K562 (cell line): Measurements from ENCODE around the gene BSDC1. TPM values are rescaled to one million over a fixed set of nuclear protein-coding genes. Genes with fewer than 3 reads are reported as not detected.

Source experiments
- EHMT2 ChIP-seq: fragments of 450-650 bp; IDR thresholded peaks from 2 replicates; pipeline ENCODE4 v1.6.1; 2018; ENCODE audit warnings: antibody characterized with exemption
- EP300 ChIP-seq: IDR thresholded peaks from 2 replicates; pipeline ENCODE4 v1.6.1; 2012; ENCODE audit warnings: low read length, improper control_type of control experiment
- L3MBTL2 ChIP-seq: fragments of 450-650 bp; IDR thresholded peaks from 2 replicates; pipeline ENCODE4 v1.6.1; 2016; ENCODE audit warnings: mild to moderate bottlenecking, moderate library complexity
- MTF1 ChIP-seq: fragments of 250-450 bp; sonication (Bioruptor Pico); IDR thresholded peaks from 2 replicates; pipeline ENCODE4 v1.9.0; 2021; ENCODE audit warnings: moderate library complexity, mild to moderate bottlenecking, inconsistent platforms, borderline replicate concordance
- NCOA4 ChIP-seq: fragments of 450-650 bp; IDR thresholded peaks from 2 replicates; pipeline ENCODE4 v1.6.1; 2018; ENCODE audit warnings: mild to moderate bottlenecking; ENCODE audit not compliant: partially characterized antibody
- RBM14 ChIP-seq: fragments of 200-400 bp; formaldehyde crosslinking; IDR thresholded peaks from 2 replicates; pipeline ENCODE4 v1.6.1; 2018; ENCODE audit warnings: low read depth, mild to moderate bottlenecking, low read length, moderate library complexity, borderline replicate concordance; ENCODE audit not compliant: insufficient read depth
- SMARCA4 ChIP-seq: fragments of 450-650 bp; IDR thresholded peaks from 2 replicates; pipeline ENCODE4 v1.6.1; 2016
- STAT5B ChIP-seq: fragments of 250-450 bp; sonication (Bioruptor Pico); IDR thresholded peaks from 2 replicates; pipeline ENCODE4 v1.8.0; 2021; ENCODE audit warnings: mild to moderate bottlenecking, inconsistent platforms
- TCF3 ChIP-seq: sonication (generic); formaldehyde crosslinking; IDR thresholded peaks from 2 replicates; pipeline ENCODE4 v1.4.0; 2020; ENCODE audit warnings: mild to moderate bottlenecking, missing genetic modification reagents
- polyA plus RNA-seq, 8 experiments: library from polyadenylated mRNA; depleted of rRNA in 4 of 8; stranded (reverse) in 5 of 8; unstranded in 3 of 8; fragments of >200 nt; fragmentation: Nextera tagmentation in 2 of 8; fragmentation: Illumina TruSeq in 1 of 8; extraction: Ambion mirVana in 2 of 8; extraction: Trizol in 1 of 8; gene quantifications; 2 replicates each; pipeline versions ENCODE4 v1.2.1 to v1.2.3, GENCODE V29; 2011 to 2014; ENCODE audit warnings: inconsistent platforms in 1 of 8, missing spikeins in 1 of 8
- total RNA-seq, 7 experiments: library from RNA; depleted of rRNA in 6 of 7; stranded (reverse); fragments of >200 nt in 6 of 7; fragmentation: Illumina TruSeq in 2 of 7; extraction: Trizol in 2 of 7; gene quantifications; 2 replicates each; pipeline versions ENCODE4 v1.2.1 to v1.2.3, GENCODE V29; 2011 to 2021; ENCODE audit warnings: low replicate concordance in 1 of 7
- TF ChIP-seq, protein P1 (sequence below): fragments of 250-450 bp; sonication (Bioruptor Pico); IDR thresholded peaks from 2 replicates; pipeline ENCODE4 v1.4.0; 2020
- TF ChIP-seq, protein P2 (sequence below): fragments of 450-650 bp; IDR thresholded peaks from 2 replicates; pipeline ENCODE4 v1.6.1; 2017; ENCODE audit warnings: antibody characterized with exemption
- TF ChIP-seq, protein P3 (sequence below), 2 experiments: IDR thresholded peaks; 2 replicates each; pipeline ENCODE4 v1.6.1; 2011; ENCODE audit warnings: borderline replicate concordance in 1 of 2, control low read depth in 1 of 2, low read depth in 1 of 2, low read length in 1 of 2, mild to moderate bottlenecking in 1 of 2, mixed read lengths in 1 of 2, moderate library complexity in 1 of 2; ENCODE audit not compliant: insufficient read depth in 1 of 2, insufficient read length in 1 of 2, poor library complexity in 1 of 2, severe bottlenecking in 1 of 2; ENCODE audit errors: extremely low read depth in 1 of 2
- TF ChIP-seq, protein P4 (sequence below), 2 experiments: fragments of 450-650 bp in 1 of 2; sonication (generic) in 1 of 2; formaldehyde crosslinking in 1 of 2; IDR thresholded peaks in 1 of 2; conservative IDR thresholded peaks in 1 of 2; 2 replicates each; pipeline versions ENCODE4 v1.6.1 to v1.8.1; 2016 to 2023; ENCODE audit warnings: mild to moderate bottlenecking in 2 of 2, moderate library complexity in 2 of 2, inconsistent platforms in 1 of 2, missing genetic modification reagents in 1 of 2
- TF ChIP-seq, protein P5 (sequence below), 2 experiments: fragments of 450-650 bp; IDR thresholded peaks; 2 replicates each; pipeline ENCODE4 v1.6.1; 2016

The BSDC1 gene
- total and polyA plus RNA-seq, 9 of the 15 experiments (the other 6 are each of a cell fraction or from before 2014, with no cell fraction given): 10.2 to 96.8 (median 73.1) TPM

DNA sequence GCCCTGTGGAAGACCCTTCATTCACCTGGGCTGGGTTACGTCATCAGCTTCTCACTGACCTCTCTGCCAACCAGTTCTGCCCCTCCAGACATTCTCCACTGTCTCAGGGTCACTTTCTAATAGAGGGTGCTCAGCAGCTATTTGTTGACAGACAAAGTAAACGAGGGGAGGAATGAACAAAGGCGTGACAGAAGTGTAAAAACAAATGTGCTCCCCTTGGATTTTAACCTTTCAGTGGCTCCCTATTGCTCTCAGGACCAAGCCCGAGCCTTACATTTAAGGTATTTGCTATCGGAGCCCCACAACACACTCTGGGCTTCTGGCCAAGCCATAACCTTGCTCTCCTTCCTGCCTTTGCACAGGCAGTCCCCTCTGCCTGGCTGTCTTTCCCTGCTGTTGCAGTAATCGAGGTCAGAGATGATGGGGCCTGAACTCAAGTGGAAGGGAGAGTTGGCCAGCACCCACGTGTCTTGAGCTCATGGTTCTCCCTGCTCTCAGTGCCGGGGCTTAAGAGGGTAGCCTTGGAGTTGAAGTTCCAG, 48.9 kb downstream of the BSDC1 start (continued):
- TF ChIP-seq, protein P1, sequence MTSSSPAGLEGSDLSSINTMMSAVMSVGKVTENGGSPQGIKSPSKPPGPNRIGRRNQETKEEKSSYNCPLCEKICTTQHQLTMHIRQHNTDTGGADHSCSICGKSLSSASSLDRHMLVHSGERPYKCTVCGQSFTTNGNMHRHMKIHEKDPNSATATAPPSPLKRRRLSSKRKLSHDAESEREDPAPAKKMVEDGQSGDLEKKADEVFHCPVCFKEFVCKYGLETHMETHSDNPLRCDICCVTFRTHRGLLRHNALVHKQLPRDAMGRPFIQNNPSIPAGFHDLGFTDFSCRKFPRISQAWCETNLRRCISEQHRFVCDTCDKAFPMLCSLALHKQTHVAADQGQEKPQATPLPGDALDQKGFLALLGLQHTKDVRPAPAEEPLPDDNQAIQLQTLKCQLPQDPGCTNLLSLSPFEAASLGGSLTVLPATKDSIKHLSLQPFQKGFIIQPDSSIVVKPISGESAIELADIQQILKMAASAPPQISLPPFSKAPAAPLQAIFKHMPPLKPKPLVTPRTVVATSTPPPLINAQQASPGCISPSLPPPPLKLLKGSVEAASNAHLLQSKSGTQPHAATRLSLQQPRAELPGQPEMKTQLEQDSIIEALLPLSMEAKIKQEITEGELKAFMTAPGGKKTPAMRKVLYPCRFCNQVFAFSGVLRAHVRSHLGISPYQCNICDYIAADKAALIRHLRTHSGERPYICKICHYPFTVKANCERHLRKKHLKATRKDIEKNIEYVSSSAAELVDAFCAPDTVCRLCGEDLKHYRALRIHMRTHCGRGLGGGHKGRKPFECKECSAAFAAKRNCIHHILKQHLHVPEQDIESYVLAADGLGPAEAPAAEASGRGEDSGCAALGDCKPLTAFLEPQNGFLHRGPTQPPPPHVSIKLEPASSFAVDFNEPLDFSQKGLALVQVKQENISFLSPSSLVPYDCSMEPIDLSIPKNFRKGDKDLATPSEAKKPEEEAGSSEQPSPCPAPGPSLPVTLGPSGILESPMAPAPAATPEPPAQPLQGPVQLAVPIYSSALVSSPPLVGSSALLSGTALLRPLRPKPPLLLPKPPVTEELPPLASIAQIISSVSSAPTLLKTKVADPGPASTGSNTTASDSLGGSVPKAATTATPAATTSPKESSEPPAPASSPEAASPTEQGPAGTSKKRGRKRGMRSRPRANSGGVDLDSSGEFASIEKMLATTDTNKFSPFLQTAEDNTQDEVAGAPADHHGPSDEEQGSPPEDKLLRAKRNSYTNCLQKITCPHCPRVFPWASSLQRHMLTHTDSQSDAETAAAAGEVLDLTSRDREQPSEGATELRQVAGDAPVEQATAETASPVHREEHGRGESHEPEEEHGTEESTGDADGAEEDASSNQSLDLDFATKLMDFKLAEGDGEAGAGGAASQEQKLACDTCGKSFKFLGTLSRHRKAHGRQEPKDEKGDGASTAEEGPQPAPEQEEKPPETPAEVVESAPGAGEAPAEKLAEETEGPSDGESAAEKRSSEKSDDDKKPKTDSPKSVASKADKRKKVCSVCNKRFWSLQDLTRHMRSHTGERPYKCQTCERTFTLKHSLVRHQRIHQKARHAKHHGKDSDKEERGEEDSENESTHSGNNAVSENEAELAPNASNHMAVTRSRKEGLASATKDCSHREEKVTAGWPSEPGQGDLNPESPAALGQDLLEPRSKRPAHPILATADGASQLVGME: no peak
- TF ChIP-seq EP300 (0 out of 2 replicates have a peak, but pooled peaks have one; percentile 9), EHMT2 (no peak), SMARCA4 (peak; percentile 36; the same call in 1 of the 2 replicates), NCOA4 (no peak), MTF1 (CRISPR knock-in tag) (no peak), STAT5B (no peak), TCF3 (CRISPR knock-in tag) (peak; percentile 66), RBM14 (no peak), L3MBTL2 (peak; percentile 90)
- TF ChIP-seq, protein P2, sequence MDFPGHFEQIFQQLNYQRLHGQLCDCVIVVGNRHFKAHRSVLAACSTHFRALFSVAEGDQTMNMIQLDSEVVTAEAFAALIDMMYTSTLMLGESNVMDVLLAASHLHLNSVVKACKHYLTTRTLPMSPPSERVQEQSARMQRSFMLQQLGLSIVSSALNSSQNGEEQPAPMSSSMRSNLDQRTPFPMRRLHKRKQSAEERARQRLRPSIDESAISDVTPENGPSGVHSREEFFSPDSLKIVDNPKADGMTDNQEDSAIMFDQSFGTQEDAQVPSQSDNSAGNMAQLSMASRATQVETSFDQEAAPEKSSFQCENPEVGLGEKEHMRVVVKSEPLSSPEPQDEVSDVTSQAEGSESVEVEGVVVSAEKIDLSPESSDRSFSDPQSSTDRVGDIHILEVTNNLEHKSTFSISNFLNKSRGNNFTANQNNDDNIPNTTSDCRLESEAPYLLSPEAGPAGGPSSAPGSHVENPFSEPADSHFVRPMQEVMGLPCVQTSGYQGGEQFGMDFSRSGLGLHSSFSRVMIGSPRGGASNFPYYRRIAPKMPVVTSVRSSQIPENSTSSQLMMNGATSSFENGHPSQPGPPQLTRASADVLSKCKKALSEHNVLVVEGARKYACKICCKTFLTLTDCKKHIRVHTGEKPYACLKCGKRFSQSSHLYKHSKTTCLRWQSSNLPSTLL: no peak
- TF ChIP-seq, protein P3, sequence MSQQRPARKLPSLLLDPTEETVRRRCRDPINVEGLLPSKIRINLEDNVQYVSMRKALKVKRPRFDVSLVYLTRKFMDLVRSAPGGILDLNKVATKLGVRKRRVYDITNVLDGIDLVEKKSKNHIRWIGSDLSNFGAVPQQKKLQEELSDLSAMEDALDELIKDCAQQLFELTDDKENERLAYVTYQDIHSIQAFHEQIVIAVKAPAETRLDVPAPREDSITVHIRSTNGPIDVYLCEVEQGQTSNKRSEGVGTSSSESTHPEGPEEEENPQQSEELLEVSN (IDR thresholded peaks at IDR 0.05; ENCODE audit: borderline replicate concordance in 1 of 2, extremely low read depth in 1 of 2, insufficient read depth in 1 of 2, insufficient read length in 1 of 2, low read depth in 1 of 2, low read length in 1 of 2, poor library complexity in 1 of 2, severe bottlenecking in 1 of 2): peak in 1 of 2 experiments; percentile 58
- TF ChIP-seq, protein P4, sequence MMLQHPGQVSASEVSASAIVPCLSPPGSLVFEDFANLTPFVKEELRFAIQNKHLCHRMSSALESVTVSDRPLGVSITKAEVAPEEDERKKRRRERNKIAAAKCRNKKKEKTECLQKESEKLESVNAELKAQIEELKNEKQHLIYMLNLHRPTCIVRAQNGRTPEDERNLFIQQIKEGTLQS (IDR thresholded peaks at IDR 0.05): peak; percentile 56
- TF ChIP-seq, protein P4 (CRISPR knock-in tag; conservative IDR thresholded peaks at IDR 0.05): no peak
- TF ChIP-seq, protein P5, sequence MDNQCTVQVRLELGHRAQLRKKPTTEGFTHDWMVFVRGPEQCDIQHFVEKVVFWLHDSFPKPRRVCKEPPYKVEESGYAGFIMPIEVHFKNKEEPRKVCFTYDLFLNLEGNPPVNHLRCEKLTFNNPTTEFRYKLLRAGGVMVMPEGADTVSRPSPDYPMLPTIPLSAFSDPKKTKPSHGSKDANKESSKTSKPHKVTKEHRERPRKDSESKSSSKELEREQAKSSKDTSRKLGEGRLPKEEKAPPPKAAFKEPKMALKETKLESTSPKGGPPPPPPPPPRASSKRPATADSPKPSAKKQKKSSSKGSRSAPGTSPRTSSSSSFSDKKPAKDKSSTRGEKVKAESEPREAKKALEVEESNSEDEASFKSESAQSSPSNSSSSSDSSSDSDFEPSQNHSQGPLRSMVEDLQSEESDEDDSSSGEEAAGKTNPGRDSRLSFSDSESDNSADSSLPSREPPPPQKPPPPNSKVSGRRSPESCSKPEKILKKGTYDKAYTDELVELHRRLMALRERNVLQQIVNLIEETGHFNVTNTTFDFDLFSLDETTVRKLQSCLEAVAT (IDR thresholded peaks at IDR 0.05): no peak
